ENCODE results near the gene PRAMEF26. TPM values are rescaled to one million over a fixed set of nuclear protein-coding genes. Genes with fewer than 3 reads are reported as not detected.
"Not testable (repeated sequence)": the region's sequence is repeated elsewhere in the genome, so short reads cannot be mapped to it uniquely, and the experiment has no call there.

Gene PRAMEF26
- total RNA-seq = not detected
- long read RNA-seq = 0 reads

DNA sequence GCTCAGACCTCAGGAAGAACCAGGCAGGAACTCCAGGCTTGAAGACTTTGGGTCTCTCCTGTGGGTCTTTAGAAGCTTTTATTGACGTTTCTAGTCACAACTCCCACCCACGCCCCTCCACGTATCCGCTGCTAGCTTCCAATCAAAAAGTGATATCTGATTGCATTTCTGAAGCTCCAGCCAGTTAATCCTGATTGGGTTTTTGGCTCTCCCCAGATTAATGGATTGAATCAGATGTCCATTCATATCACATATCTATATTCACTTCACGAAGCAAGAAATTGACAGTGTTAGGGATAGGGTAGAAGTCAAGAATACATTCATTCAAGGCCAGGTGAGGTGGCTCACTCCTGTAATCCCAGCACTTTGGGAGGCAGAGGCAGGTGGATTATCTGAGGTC, at the start of gene PRAMEF26:
PRAMEF26 (minus strand) TSS at position 101 of the 400 bp plus-strand sequence. CDS start 2,914 bp downstream, outside the sequence.
- ATAC-seq, H3K36me3 ChIP-seq, H3K27me3 ChIP-seq: not testable (repeated sequence)

DNA sequence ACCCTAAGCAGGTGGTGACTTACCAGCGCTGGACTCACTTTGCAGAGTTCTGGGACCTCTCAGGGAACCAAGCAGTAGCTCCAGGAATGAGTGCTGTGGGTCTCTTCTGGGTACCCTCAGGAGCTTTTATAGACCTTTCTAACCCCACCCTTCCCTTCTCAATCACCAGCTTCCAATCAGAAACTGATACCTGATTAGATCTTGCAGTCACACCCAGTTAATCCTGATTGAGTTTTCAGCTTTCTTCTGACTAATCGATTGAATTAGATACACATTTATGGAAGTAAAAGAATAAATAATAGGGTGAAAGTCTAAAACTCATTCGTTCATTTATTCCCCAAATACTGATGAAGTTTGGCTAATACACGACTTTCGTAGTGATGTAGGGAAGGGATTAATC, 45.5 kb upstream of the PRAMEF26 start, which contains the start of gene PRAMEF13:
PRAMEF13 (minus strand) TSS at position 101 of the 400 bp plus-strand sequence. CDS start 1,820 bp downstream, outside the sequence.
- H3K4me1 ChIP-seq; H3K4me3 ChIP-seq; ATAC-seq; H3K27me3 ChIP-seq; H3K9me3 ChIP-seq; H3K27ac ChIP-seq; DNase-seq; H3K36me3 ChIP-seq; intact Hi-C loops (cut with DNase I): not testable (repeated sequence)

More for the DNA sequence above, at the start of gene PRAMEF26:
- H3K27ac ChIP-seq; intact Hi-C loops (cut with DNase I); DNase-seq; H3K4me1 ChIP-seq; H3K4me3 ChIP-seq; H3K9me3 ChIP-seq: not testable (repeated sequence)

DNA sequence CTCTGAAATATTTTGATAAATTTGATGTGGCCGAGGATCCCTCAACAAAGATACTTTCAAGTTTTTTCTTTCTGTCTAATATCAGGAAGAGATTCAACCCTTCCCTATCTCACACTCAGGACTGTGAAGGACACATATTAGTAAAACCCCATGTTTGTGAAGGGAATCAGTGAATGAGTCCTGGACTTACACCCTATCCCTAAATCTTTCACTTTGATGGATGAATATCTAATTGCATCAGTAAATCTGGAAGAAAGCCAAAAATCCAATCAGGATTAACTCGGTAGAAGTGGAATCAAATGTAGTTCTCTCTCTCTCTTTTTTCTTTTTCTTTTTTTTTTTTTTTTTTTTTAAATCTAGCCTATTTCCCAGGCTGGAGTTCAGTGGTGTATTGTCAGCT, 15.7 kb upstream of the PRAMEF26 start, which contains the start of gene PRAMEF9:
PRAMEF9 (plus strand) TSS at position 301 of the 400 bp plus-strand sequence. CDS start 3,433 bp downstream, outside the sequence.
- H3K36me3 ChIP-seq; ATAC-seq; H3K27ac ChIP-seq; intact Hi-C loops (cut with DNase I); H3K4me1 ChIP-seq; DNase-seq; H3K4me3 ChIP-seq; H3K9me3 ChIP-seq; H3K27me3 ChIP-seq: not testable (repeated sequence)

DNA sequence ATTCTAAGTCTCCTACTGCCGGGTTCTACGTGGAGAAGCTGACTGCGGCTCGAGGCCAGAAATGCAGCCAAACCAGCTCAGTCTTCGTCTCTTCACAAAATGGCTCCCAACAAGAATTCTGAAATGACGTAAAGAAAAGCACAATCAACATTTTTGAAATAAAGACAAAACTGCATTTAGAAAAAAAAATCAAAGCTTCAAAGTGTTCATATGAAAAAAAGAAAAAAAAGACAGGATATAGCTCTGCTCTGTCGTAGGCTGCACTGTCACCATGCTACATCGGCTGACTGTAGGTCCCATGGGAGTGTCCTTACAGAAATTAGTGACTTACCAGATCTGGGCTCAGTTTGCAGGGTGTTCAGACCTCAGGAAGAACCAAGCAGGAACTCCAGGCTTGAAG, 9.7 kb upstream of the PRAMEF26 start, which contains the start of gene HNRNPCL4:
HNRNPCL4 (minus strand) TSS at position 101 of the 400 bp plus-strand sequence. CDS start 164 bp downstream, outside the sequence.
- H3K4me1 ChIP-seq; H3K9me3 ChIP-seq; H3K27me3 ChIP-seq; intact Hi-C loops (cut with DNase I); DNase-seq; ATAC-seq; H3K4me3 ChIP-seq; H3K27ac ChIP-seq; H3K36me3 ChIP-seq: not testable (repeated sequence)

DNA sequence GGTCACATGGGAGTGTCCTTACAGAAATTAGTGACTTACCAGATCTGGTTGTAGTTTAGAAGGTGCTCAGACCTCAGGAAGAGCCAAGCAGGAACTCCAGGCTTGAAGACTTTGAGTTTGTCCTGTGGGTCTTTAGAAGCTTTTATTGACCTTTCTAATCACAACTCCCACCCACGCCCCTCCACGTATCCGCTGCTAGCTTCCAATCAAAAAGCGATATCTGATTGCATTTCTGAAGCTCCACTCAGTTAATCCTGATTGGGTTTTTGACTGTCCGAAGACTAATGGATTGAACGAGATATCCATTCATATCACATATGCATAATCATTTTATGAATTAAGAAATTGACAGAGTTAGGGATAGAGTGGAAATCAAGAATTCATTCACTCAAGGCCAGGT, 39.1 kb downstream of the PRAMEF26 start, which contains the start of gene HNRNPCL2:
HNRNPCL2 (minus strand) TSS at position 101 of the 400 bp plus-strand sequence. CDS start 454 bp downstream, outside the sequence.
- DNase-seq, ATAC-seq: not testable (repeated sequence)

More for the DNA sequence above, 39.1 kb downstream of the PRAMEF26 start, which contains the start of gene HNRNPCL2:
- H3K36me3 ChIP-seq; H3K4me1 ChIP-seq; H3K9me3 ChIP-seq; H3K27me3 ChIP-seq; intact Hi-C loops (cut with DNase I); H3K4me3 ChIP-seq; H3K27ac ChIP-seq: not testable (repeated sequence)

Other genes with a start within 250 kb of the PRAMEF26 start
- gene PRAMEF7, start 239.4 kb downstream of the PRAMEF26 start, total RNA-seq = not detected
- gene PRAMEF6, start 208.4 kb downstream of the PRAMEF26 start, total RNA-seq = not detected
- gene PRAMEF27, start 99.4 kb downstream of the PRAMEF26 start, total RNA-seq = not detected
- not detected for gene HNRNPCL3, start 95.2 kb downstream of the PRAMEF26 start, total RNA-seq
- gene PRAMEF25, start 85.2 kb downstream of the PRAMEF26 start, total RNA-seq = not detected
- not detected for gene HNRNPCL2, start 39.2 kb downstream of the PRAMEF26 start, total RNA-seq
- gene HNRNPCL4, start 9.6 kb upstream of the PRAMEF26 start, total RNA-seq = not detected
- not detected for gene PRAMEF9, start 15.8 kb upstream of the PRAMEF26 start, total RNA-seq
- not detected for gene PRAMEF13, start 45.4 kb upstream of the PRAMEF26 start, total RNA-seq
- not detected for gene PRAMEF18, start 70.1 kb upstream of the PRAMEF26 start, total RNA-seq
- not detected for gene PRAMEF5, start 98.2 kb upstream of the PRAMEF26 start, total RNA-seq
- not detected for gene PRAMEF8, start 129.1 kb upstream of the PRAMEF26 start, total RNA-seq
- gene PRAMEF33, start 147.5 kb upstream of the PRAMEF26 start, total RNA-seq = not detected
- not detected for gene PRAMEF15, start 159.6 kb upstream of the PRAMEF26 start, total RNA-seq
- not detected for gene PRAMEF14, start 191.1 kb upstream of the PRAMEF26 start, total RNA-seq
- not detected for gene PRAMEF19, start 215.9 kb upstream of the PRAMEF26 start, total RNA-seq
- not detected for gene PRAMEF17, start 233.6 kb upstream of the PRAMEF26 start, total RNA-seq

Data from upper lobe of right lung (tissue), 1 donor.